ENCODE results near the gene CDC34.

CDC34 gene

DNA sequence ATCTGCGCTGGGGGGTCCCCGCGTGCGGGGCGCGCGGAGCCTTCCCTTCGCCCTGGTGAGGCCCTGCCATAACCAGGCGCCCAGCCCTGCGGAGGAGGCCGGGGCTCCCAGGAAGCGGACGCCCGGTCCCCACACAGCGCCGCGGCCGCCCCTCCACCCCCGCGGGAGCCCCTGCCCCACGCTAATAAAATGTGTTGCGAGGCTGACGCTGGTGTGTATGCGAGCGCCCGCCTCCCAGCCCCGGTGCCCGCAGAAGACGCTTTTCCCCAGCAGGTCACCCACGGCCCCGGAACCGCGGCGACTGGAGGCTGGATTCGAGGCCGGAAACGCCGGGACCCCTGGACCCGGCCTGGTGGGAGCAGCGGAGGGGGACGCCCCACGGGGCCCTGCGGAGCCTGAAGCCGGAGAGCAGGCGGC, 12.1 kb upstream of the CDC34 start:
- no peak for DNase-seq (ENCODE audit: low read depth)

GRCh38 chr19:522726-523125, 8.8 kb upstream of the CDC34 start:
- DNase-seq (ENCODE audit: low read depth) = no peak

- DNase-seq (ENCODE audit: low read depth) = peak; percentile 30
Observed at GRCh38 chr19:524062-524674, 7.4 kb upstream of the CDC34 start.

DNA sequence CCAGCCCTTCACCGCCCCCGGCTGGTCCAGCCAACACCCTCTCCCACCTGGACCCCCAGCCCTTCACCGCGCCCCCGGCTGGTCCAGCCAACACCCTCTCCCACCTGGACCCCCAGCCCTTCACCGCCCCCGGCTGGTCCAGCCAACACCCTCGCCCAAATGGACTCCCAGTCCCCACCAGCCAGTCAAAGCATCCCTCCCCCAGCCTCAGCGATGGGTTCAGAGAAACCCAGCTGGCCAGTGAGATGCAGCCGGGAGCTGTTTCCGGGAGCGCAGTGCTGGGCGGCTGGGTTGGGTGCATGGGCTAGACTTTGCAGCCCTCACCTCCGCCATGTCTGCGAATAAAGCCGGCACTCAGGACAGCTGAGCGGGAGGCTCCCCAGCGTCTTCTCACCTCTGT, 6.5 kb upstream of the CDC34 start:
- no peak for DNase-seq (ENCODE audit: low read depth)

DNA sequence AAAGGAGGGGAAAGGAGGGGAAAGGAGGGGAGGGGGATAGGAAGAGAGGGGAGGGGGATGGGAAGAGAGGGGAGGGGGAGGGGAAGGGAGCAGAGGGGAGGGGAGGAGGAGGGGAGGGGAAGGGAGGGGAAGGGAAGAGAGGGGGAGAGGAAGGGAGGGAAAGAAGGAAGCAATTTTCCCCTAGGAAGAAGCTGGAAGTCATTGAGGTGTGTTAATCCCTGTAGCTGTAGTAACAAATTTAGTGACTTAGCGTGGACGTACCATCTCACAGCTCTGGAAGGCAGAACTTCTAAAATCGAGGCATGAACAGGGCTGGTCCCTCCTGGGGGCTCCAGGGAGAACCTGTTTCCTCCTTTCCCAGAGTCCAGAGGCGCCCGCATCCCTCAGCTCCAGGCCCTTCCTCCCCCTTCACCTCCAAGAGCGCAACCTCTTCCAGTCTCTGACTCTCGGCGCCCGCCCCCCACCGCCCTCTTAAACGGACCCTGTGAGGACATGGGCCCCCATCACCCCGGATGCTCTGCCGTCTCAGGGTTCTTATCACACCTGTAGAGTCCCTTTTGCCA, 5.6 kb upstream of the CDC34 start:
- no peak for DNase-seq (ENCODE audit: low read depth)

GRCh38 chr19:530134-531008, 1.2 kb upstream of the CDC34 start:
- no peak for DNase-seq (ENCODE audit: low read depth)

GRCh38 chr19:531009-531752, 379 bp upstream of the CDC34 start:
- peak; percentile 82 for DNase-seq (ENCODE audit: low read depth)

GRCh38 chr19:532561-533363, 1.2 kb downstream of the CDC34 start:
- peak; percentile 74 for DNase-seq (ENCODE audit: low read depth)

GRCh38 chr19:533364-534058, 2.0 kb downstream of the CDC34 start:
- peak; percentile 20 for DNase-seq (ENCODE audit: low read depth)

DNA sequence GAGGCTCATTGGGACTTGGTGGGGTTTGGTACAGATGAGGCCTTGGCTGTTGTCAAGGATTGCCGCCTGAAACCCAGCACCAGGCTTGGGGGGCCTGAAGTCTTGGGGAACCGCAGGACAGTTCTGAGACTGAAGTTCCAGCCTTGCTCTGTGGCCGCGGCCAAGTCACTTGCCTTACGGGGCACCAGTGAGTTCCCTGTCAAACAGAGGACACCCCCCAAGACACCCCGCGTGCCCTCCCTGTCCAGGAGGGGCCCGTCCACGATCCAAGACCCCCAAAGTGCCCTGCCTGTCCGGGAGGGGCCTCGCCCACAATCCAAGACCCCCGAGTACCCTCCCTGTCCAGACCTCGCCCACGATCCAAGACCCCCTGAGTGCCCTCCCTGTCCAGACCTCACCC, 2.5 kb downstream of the CDC34 start:
- DNase-seq (ENCODE audit: low read depth) = no peak

- DNase-seq (ENCODE audit: low read depth) = no peak
Observed at GRCh38 chr19:535017-535835, 3.7 kb downstream of the CDC34 start.

GRCh38 chr19:536031-536880, 4.7 kb downstream of the CDC34 start:
- no peak for DNase-seq (ENCODE audit: low read depth)

GRCh38 chr19:536881-537404, 5.4 kb downstream of the CDC34 start:
- no peak for DNase-seq (ENCODE audit: low read depth)

DNA sequence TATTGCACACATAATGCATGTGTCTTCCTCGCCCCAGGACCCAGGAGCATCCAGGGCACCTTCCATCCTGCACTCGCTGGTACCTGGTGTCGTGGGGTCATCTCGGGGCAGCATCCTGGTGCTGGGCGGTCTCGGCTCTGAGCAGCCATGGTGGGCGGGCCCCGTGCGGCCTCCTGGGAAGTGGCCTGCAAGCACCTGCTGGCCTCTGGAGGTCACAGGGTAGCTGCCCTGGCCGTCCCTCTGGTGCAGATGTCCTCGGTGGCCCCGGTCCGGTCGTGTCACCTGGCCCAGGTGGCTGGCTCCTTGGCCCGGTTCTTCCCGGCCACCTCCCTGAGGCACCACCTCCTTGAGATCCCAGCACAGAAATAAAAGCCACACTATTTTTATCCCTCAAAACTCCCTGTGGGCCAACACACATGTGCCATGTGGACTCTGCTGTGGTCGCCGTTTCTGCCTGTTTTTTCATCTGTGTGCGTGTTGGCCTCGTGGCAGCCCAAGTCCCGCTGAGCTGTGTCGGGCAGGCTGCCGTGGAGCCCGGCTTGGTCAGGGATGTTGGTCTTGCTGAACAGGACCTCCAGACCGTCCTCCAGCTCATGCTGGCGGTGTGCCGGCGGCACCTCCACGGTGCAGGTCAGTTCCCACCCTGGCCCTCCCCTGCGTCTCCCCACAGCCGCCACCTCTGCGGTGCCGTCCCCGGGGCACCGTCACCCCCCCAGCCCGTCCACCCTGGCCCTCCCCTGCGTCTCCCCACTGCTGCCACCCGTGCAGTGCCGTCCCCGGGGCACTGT, 7.3 kb downstream of the CDC34 start:
- DNase-seq (ENCODE audit: low read depth) = no peak

DNA sequence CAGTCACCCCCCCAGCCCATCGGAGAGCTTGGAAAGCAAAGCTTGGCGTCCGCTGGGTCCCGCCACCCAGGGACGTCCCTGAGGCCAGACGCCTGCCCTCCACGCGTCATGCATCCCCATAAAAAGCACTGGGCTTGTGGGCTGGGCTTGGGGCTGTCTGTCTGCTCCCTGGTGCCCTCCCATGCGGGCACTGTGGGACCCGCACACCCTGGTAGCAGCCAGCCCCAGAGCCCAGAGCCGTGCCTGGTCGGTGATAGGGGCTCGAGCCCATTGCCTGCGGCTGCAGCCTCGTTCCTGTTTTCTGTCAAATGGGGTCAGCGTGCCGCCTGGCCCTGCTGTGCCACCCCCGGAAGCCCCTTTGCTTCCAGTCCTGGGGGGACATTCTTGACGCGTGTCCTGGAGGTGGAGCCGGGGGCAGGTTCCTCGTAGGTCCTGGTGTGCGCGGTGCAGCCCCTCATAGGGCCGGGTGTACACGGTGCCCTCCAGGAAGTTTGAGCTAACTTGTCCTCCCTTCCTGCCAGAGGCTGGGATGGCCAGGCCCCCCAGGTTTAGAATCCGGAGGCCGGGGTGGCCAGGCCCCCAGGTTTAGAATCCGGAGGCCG, 8.0 kb downstream of the CDC34 start:
- no peak for DNase-seq (ENCODE audit: low read depth)

- DNase-seq (ENCODE audit: low read depth) = no peak
Observed at GRCh38 chr19:540867-541637, 9.5 kb downstream of the CDC34 start.

DNA sequence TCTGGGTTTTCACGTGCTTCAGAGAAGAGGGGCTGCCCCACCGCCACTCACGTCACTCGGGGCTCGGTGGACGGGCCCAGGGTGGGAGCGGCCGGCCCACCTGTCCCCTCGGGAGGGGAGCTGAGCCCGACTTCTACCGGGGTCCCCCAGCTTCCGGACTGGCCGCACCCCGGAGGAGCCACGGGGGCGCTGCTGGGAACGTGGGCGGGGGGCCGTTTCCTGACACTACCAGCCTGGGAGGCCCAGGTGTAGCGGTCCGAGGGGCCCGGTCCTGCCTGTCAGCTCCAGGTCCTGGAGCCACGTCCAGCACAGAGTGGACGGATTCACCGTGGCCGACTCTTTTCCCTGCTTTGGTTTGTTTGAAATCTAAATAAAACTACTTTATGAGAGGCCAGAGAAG, 10.1 kb downstream of the CDC34 start:
- DNase-seq (ENCODE audit: low read depth) = no peak

Measured in EH (cell line).